Activated CD4-positive, alpha-beta T cell treated with anti-CD3 and anti-CD28 coated beads, Interleukin-2, amount 10 ng/mL, durations not matched to agents 7 days and 5 days (primary cell): Measurements from ENCODE around the gene AVPR2. TPM values are rescaled to one million over a fixed set of nuclear protein-coding genes. Genes with fewer than 3 reads are reported as not detected.
A peak's percentile ranks its signal among the peaks of the same experiment; 100 is the strongest.

Source experiments
- CTCF ChIA-PET: fragments of 350-600 bp; sonication (Branson Sonifier 250); formaldehyde crosslinking; loops from one replicate; lab custom pipeline; 2021; ENCODE audit warnings: antibody characterized with exemption; lab: Charles Lee
- POLR2A ChIA-PET: fragments of 350-600 bp; sonication (Branson Sonifier 250); formaldehyde crosslinking; loops from one replicate; lab custom pipeline; 2021; ENCODE audit warnings: antibody characterized with exemption; lab: Charles Lee
- DNase-seq: peaks from one replicate; pipeline ENCODE4 v3.0.0-alpha.2; 2020
- H3K27ac Mint-ChIP-seq: one replicate; pipeline ENCODE4 v1.8.0; 2021; ENCODE audit warnings: mild to moderate bottlenecking, moderate library complexity, mixed read lengths
- H3K27me3 Mint-ChIP-seq: one replicate; pipeline ENCODE4 v1.8.0; 2021; ENCODE audit warnings: mixed read lengths
- H3K36me3 Mint-ChIP-seq: one replicate; pipeline ENCODE4 v1.8.0; 2021; ENCODE audit warnings: low read depth, mixed read lengths
- H3K4me1 Mint-ChIP-seq: one replicate; pipeline ENCODE4 v1.8.0; 2021; ENCODE audit warnings: mixed read lengths
- H3K4me3 Mint-ChIP-seq: one replicate; pipeline ENCODE4 v1.8.0; 2021; ENCODE audit warnings: mild to moderate bottlenecking, moderate library complexity, mixed read lengths
- H3K9me3 Mint-ChIP-seq: one replicate; pipeline ENCODE4 v1.8.0; 2021; ENCODE audit warnings: mixed read lengths
- total RNA-seq, 2 experiments: library from RNA; stranded (reverse); gene quantifications; one replicate each; pipeline ENCODE4 v1.2.3, GENCODE V29; 2021

AVPR2 gene
- total RNA-seq, 2 experiments from 2014 or later, result not detected

DNA sequence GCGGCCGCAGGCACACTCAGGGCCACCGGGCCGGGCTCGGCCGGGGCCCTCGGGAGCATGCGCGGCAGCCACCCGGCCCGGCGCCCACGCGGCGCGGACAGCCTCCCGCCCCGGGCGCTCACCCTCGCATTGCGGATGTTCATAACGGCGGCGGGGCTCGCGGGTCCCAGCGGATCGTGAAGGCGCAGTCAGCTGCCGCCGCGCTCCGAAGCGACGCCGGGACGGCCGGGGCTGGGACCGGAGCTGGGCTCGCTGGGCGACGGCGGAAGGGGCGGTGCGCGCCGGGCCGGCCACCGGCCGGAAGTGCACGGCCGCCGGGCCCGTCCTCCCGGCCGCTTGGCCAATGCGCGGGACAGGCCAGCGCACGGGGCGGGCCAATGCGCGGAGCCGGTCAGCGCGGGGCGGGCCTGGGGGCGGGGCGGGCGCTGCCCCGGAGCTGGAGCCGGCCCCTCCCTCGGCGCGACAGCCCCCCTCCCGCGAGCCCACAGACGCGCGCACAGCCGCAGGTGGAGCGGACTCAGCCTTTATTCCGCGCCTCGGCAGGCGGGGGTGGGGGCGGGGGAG is 30.4 kb downstream of the AVPR2 start, which contains the start of gene NAA10:
NAA10 (minus strand) TSS at position 276 of the 564 bp plus-strand sequence; CDS start at position 143, 133 bp downstream.
- peaks cover 6% of the 10 kb centered on the region for H3K36me3 Mint-ChIP-seq
- ChIA-PET CTCF (interaction anchor here (16.0 kb wide), 1 partner anchor 13 kb away, joined by 205 read pairs; the partner anchor contains the start of gene RENBP), POLR2A (no interaction called here)
- H3K27ac Mint-ChIP-seq, result peak within 1 kb of the TSS; percentile 83
- no peaks in the 10 kb centered on the region for H3K9me3 Mint-ChIP-seq
- no peaks in the 10 kb centered on the region for H3K27me3 Mint-ChIP-seq
- peaks cover 28% of the 10 kb centered on the region for H3K4me1 Mint-ChIP-seq
- peak within 1 kb of the TSS; percentile 82 for H3K4me3 Mint-ChIP-seq
- peak; percentile 47 for DNase-seq

DNA sequence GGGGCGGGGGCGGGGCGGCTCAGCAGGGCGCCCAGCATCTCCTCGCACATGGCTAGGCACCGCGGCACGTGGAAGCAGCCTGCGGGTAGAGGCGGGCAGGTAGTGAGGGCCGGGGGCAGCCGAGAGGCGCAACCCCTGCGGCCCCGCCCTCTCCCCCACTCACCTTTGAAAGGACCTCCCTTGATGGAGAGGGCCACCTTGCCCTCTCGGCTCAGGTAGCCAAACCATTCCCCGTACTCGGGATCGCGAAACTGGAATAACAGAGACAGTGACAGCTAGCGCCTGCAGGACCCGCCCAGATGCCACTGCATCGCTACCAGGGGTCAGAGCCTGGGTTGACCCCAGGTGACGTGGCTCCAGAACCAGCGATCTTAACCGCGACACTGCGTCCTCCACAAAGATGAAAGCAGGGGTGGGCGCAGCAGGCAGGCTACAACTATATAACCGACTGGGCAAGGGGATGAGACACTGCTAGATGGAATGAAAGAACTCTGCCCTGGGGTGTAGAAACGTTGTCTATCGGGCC is 30.9 kb downstream of the AVPR2 start:
- H3K27me3 Mint-ChIP-seq, result no peaks in the 10 kb centered on the region
- peak overlapping the region; percentile 54 for H3K27ac Mint-ChIP-seq
- CTCF ChIA-PET, result interaction anchor here (16.0 kb wide), 1 partner anchor 13 kb away, joined by 205 read pairs; the partner anchor contains the start of gene RENBP
- H3K4me3 Mint-ChIP-seq, result peak overlapping the region; percentile 70
- peaks cover 8% of the 10 kb centered on the region for H3K36me3 Mint-ChIP-seq
- no peak for DNase-seq
- POLR2A ChIA-PET, result no interaction called here
- H3K4me1 Mint-ChIP-seq, result peaks cover 28% of the 10 kb centered on the region
- no peaks in the 10 kb centered on the region for H3K9me3 Mint-ChIP-seq

DNA sequence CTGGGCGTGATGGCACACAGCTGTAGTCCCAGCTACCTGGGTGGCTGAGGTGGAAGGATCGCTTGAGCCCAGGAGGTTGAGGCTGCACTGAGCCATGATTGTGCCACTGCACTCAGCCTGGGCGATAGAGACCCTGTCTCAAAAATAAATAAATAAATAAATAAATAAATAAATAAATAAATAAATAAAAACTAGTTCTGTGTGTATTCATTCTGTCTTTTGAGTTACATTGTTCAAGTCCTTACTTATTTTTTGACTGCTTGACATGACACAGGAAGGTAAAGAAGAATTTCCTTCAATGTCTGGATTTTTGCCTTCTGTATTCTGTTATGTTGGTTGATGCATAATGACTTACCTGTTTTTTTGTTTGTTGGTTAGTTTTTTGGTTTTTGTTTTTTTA is 32.6 kb downstream of the AVPR2 start:
- POLR2A ChIA-PET, result no interaction called here
- CTCF ChIA-PET, result interaction anchor here (0.8 to 3.3 kb wide), 4 partner anchors 9 to 12 kb away, joined by 5 to 15 read pairs (median 6); no protein-coding TSS in a partner anchor
- H3K4me1 Mint-ChIP-seq, result peaks cover 22% of the 10 kb centered on the region

DNA sequence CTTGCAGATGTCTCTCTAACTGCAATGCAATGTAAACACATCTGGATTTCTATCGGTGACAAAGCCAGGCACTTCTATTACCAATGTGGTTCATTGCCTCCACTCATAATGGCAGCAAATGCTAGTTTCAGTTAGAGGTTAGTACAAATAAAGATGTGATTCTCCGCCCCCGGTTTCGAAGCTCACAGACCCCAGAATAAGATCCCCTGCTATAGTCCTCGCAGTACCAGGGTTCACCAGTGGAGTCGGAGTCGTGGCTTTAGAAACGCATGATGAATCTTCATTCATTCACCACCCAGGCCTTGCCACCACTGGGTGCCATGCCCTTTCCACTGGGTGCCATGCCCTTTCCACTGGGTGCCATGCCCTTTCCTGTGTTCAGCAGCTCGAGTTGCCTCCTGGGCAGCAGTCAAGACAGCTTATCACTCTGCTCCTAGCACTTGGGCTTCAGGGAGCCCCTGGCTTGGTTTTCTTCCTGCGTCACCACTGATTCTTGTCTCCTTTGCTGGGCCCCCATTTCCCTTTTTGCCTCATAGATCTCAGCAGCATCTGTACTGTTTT is 33.8 kb downstream of the AVPR2 start:
- no peaks in the 10 kb centered on the region for H3K27me3 Mint-ChIP-seq
- peaks cover 5% of the 10 kb centered on the region for H3K36me3 Mint-ChIP-seq
- H3K9me3 Mint-ChIP-seq, result no peaks in the 10 kb centered on the region
- ChIA-PET POLR2A (no interaction called here), CTCF (interaction anchor here (0.8 to 3.3 kb wide), 5 partner anchors 9 to 14 kb away, joined by 3 to 15 read pairs (median 6); no protein-coding TSS in a partner anchor)
- H3K4me1 Mint-ChIP-seq, result peaks cover 20% of the 10 kb centered on the region
- H3K27ac Mint-ChIP-seq, result no peak overlapping the region
- H3K4me3 Mint-ChIP-seq, result no peak overlapping the region
- no peak for DNase-seq

More for the DNA sequence above, 32.6 kb downstream of the AVPR2 start:
- Mint-ChIP-seq H3K9me3 (no peaks in the 10 kb centered on the region), H3K4me3 (no peak overlapping the region), H3K36me3 (peaks cover 5% of the 10 kb centered on the region), H3K27me3 (no peaks in the 10 kb centered on the region), H3K27ac (no peak overlapping the region)
- no peak for DNase-seq

DNA sequence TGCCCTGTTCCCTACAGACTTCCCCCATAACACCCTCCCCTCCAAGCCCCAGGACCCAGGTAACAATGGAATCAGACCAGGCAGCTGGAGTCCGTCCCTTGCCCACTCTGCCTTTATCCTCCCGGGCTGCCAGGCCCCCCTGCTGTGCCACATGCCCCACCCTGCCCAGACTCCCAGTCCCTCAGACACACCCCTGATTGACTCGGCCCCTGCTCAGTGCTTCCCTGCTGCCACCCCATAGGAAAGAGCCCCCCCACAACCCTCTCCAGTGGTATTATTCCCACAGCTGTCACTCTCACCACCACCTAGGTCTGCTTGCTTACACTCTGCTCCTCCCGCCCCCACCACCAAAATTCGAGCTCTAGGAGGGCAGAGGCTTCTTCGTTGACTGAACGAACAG is 35.1 kb downstream of the AVPR2 start:
- Mint-ChIP-seq H3K9me3 (no peaks in the 10 kb centered on the region), H3K36me3 (peaks cover 7% of the 10 kb centered on the region), H3K4me1 (peaks cover 17% of the 10 kb centered on the region), H3K27ac (no peak overlapping the region), H3K4me3 (no peak overlapping the region), H3K27me3 (no peaks in the 10 kb centered on the region)
- POLR2A ChIA-PET, result no interaction called here
- DNase-seq, result no peak
- CTCF ChIA-PET, result interaction anchor here (1.0 to 3.3 kb wide), 4 partner anchors 8 to 17 kb away, joined by 3 to 15 read pairs (median 5); no protein-coding TSS in a partner anchor

DNA sequence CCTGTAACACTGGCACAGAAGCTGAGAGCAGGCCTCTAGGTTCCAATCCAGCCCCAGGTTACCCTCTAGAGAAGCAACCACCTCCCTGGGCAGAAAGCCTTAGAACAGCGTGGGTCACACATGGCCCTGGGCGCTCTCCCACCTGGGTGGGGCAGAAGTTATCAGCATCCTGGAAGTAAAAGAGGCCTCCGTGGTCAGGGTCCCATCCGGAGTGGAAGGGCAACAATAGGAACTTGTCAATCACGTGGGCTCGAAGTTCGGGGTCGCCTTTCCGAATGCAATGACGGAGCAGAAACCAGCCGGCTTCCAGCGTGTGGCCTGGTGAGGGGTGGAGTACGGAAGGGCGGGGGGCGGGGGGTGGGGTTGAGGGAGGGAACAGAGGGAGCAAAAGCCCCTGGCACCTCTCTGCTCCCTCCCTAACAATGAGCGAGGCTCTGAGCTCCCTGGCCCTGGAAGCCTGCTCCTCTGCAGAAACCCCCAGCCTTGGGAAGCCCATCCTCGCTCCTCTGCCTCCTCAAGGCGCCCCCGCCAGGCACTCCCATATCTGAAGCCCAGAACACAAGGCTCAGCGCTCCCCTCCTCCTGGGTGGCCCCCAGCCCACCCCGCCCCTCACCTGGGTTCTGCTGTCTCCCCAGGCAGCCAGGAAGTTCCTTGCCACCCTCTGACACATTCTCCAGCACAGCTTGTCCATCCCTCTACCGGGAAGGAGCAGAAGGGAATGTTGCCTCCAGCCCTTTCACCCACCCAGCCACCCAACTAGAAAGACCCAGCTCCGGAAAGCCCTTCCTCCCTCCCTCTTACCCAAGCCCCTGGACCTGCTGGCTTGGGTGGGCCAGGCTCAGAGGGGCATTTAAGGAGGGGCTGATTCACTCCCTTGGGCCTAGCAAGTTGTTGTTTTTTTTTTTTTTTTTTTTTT is 37.1 kb downstream of the AVPR2 start:
- POLR2A ChIA-PET, result no interaction called here

DNA sequence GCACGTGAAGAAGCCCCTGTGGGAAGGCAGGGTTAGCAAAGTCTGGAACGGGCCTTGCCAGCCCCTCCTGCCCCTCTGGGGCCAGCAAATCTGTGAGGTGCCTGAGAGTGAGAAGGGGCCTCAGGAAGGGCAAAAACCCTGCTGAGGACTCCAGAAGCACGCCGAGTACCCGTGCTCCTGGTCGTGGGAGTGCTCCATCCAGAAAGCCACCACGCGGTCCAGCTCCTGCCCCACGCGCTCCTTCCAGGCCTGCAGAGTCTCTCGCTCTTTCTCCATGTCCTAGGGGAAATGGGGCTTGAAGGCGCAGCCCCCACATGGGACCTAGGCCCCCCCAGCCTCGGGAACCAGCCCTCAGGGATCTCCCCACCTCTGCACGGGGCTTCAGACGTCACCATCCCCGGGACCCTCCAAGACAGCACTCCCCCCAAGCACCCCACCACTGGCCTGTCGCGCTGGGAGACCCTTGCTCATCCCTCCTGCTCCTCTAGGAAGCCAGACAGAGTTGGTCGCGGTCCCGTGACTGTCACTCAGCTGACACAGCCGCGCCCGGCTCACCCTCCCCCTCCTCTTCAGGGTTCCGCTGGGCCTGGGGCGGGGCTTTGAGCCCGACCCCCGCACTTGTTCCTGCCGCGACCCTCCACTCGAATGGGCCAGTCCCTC is 39.8 kb downstream of the AVPR2 start, which contains the start of gene RENBP:
RENBP (minus strand) TSS at position 504 of the 660 bp plus-strand sequence; CDS start at position 471, 33 bp downstream.
- H3K4me3 Mint-ChIP-seq, result peak within 1 kb of the TSS; percentile 81
- ChIA-PET POLR2A (no interaction called here), CTCF (interaction anchor here (1.6 to 10.3 kb wide), 4 partner anchors 16 to 180 kb away, joined by 3 to 205 read pairs (median 44); partner anchors contain the start of genes ARHGAP4, HCFC1, NAA10 and PLXNB3)
- peaks cover 25% of the 10 kb centered on the region for H3K4me1 Mint-ChIP-seq
- H3K36me3 Mint-ChIP-seq, result peaks cover 10% of the 10 kb centered on the region
- H3K27ac Mint-ChIP-seq, result peak within 1 kb of the TSS; percentile 90
- peak; percentile 50 for DNase-seq
- no peaks in the 10 kb centered on the region for H3K27me3 Mint-ChIP-seq
- H3K9me3 Mint-ChIP-seq, result no peaks in the 10 kb centered on the region

More for the DNA sequence above, 37.1 kb downstream of the AVPR2 start:
- peaks cover 7% of the 10 kb centered on the region for H3K36me3 Mint-ChIP-seq
- no peak for DNase-seq
- peak overlapping the region; percentile 79 for H3K27ac Mint-ChIP-seq
- peaks cover 15% of the 10 kb centered on the region for H3K4me1 Mint-ChIP-seq
- H3K27me3 Mint-ChIP-seq, result no peaks in the 10 kb centered on the region
- peak overlapping the region; percentile 61 for H3K4me3 Mint-ChIP-seq
- no peaks in the 10 kb centered on the region for H3K9me3 Mint-ChIP-seq
- CTCF ChIA-PET, result interaction anchor here (1.0 kb wide), 1 partner anchor 13 kb away, joined by 3 read pairs; no protein-coding TSS in a partner anchor

DNA sequence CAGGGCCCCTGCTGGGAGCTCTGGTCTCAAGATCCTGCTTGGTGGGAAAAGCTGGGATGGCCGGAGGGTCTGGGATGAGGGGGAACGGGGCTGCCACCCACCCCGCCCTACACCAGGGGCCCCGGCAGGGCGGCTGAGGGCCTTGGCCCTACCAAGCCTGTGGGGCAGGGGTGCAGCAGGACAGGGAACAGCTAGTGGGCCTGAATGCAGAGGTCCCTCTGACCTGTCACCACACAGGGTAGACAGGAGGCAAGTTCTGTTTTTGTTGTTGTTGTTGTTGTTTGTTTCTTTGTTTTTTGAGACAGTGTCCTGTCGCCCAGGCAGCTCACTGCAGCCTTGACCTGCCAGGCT is 40.3 kb downstream of the AVPR2 start:
- H3K9me3 Mint-ChIP-seq, result no peaks in the 10 kb centered on the region
- ChIA-PET CTCF (interaction anchor here (0.6 to 10.3 kb wide), 5 partner anchors 16 to 918 kb away, joined by 3 to 205 read pairs (median 6); partner anchors contain the start of genes ARHGAP4, HCFC1, NAA10 and PLXNB3), POLR2A (no interaction called here)
- H3K4me3 Mint-ChIP-seq, result no peak overlapping the region
- no peak overlapping the region for H3K27ac Mint-ChIP-seq
- DNase-seq, result no peak
- peaks cover 28% of the 10 kb centered on the region for H3K4me1 Mint-ChIP-seq
- peaks cover 12% of the 10 kb centered on the region for H3K36me3 Mint-ChIP-seq
- H3K27me3 Mint-ChIP-seq, result no peaks in the 10 kb centered on the region

DNA sequence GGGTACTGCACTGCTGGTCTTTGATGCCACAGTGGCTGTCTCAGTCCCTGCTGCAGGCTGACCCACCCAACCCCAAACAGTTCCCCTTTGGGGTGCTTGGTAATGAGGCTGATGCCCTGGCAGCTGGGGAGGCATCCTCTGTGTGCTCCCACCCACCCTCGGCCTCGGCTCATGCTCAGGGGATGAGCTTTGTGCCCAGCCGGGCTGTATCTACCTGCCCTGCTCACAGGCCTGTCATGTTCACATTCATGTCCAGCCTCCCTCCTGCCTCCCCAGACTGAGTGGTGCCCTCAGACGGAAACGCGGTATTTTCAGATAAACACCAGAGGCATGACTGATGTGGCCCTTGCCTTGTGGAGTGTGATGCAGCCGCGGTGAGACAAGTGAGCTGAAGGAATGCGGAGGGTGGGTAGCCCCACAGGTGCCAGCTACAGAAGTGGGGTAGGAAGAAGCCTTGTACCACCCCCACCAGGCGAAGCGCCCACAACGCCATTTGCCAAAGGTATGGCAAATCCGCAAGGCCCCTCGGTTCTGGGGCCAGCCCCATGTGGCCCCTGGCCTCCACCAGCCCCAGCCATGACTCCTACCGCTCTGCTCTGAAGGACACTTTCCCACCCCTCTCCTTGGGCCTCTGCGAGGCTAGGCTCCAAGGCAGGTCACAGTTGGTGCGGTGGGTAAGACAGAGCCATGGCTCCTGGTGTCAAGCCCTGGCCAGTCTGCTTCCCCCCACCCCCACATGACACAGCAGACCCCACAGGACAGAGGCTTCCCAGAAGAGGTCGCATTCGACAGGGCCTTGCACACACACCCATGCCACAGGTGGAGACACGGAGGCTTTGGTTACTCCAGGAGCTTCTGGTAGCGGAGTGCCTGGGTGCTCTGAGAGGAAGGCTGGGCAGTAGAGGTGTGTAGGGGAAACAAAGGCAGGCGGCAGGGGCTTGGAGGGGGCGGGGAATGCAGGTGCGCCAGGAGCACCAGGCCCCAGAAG is 41.8 kb downstream of the AVPR2 start:
- ChIA-PET CTCF (interaction anchor here (0.6 to 10.3 kb wide), 15 partner anchors 8 to 583 kb away, joined by 3 to 205 read pairs (median 4); partner anchors contain the start of genes ARHGAP4, HCFC1, NAA10 and PLXNB3), POLR2A (no interaction called here)
- no peaks in the 10 kb centered on the region for H3K27me3 Mint-ChIP-seq
- H3K36me3 Mint-ChIP-seq, result peaks cover 16% of the 10 kb centered on the region
- no peaks in the 10 kb centered on the region for H3K9me3 Mint-ChIP-seq
- no peak overlapping the region for H3K27ac Mint-ChIP-seq
- no peak overlapping the region for H3K4me3 Mint-ChIP-seq
- H3K4me1 Mint-ChIP-seq, result peaks cover 30% of the 10 kb centered on the region
- no peak for DNase-seq

DNA sequence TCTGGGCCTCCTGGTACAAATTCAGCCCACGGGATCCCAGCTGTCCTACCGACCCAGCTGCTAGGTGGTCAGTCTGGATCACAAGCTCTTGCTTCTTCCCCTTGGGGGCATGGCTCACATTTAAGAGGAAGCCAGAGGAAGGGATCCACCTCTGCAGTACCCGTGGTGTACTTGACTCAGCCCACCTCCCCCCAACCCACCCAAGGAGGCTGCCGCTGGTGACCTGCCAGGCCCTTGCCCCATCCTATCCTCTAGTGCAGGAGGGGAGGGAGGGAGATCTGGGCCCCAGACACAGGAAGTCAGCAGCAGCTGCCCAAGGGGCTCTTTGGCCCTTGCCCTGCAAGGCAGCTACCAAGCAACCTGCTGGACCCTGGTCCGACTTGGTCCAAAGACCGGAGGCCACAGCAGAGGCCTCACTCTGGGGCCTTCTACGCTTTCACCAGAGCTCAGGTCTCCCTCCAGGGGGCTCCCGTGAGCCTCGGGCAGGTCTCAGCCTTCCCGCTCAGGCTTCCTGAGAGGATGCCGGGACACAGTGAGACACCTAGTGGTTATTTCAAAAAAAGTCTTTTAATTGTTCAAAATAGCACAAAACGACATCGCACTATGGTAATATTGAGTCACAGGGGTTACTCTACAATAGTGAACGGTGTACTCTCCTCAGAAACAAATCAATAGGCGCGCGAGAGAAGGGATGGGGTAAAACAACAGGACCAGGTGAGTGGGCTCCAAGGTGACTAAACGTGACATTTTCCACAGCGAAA is 42.7 kb downstream of the AVPR2 start:
- Mint-ChIP-seq H3K36me3 (peaks cover 19% of the 10 kb centered on the region), H3K27ac (peak overlapping the region; percentile 86), H3K27me3 (no peaks in the 10 kb centered on the region), H3K4me3 (no peak overlapping the region), H3K9me3 (no peaks in the 10 kb centered on the region), H3K4me1 (peaks cover 28% of the 10 kb centered on the region)
- ChIA-PET CTCF (interaction anchor here (0.6 to 10.3 kb wide), 22 partner anchors 9 to 543 kb away, joined by 3 to 205 read pairs (median 4); partner anchors contain the start of genes ARHGAP4, HCFC1, NAA10 and PLXNB3), POLR2A (no interaction called here)
- DNase-seq, result peak; percentile 83
